Stimulated activated CD8-positive, alpha-beta memory T cell treated with anti-CD3 and anti-CD28 coated beads, Interleukin-2, amount 100 ng/mL, for 48 hours (primary cell): Measurements from ENCODE around the gene CHL1.

Experiments
- DNase-seq, 2 donors: peaks; one replicate each; pipeline ENCODE4 v3.0.0-alpha.2; 2020; ENCODE audit warnings: low read depth in 2 of 2

The CHL1 gene

GRCh38 chr3:217099-217813, 20.7 kb downstream of the CHL1 start:
- DNase-seq, result no peak

- DNase-seq, result no peak
These were observed 21.4 kb downstream of the CHL1 start for GRCh38 chr3:217948-218347.

- no peak for DNase-seq
These were observed 32.0 kb downstream of the CHL1 start for GRCh38 chr3:228442-229182.

- no peak for DNase-seq
These were observed 32.7 kb downstream of the CHL1 start for GRCh38 chr3:229183-229661.

- DNase-seq, result no peak
These were observed 40.3 kb downstream of the CHL1 start for GRCh38 chr3:236881-237280.

GRCh38 chr3:242602-243355, 46.2 kb downstream of the CHL1 start:
- no peak for DNase-seq

- no peak for DNase-seq
These were observed 46.8 kb downstream of the CHL1 start for GRCh38 chr3:243356-243725.

- DNase-seq, result no peak
These were observed 47.5 kb downstream of the CHL1 start for GRCh38 chr3:244041-244440.

- no peak for DNase-seq
These were observed 51.4 kb downstream of the CHL1 start for GRCh38 chr3:247916-248315.

DNA sequence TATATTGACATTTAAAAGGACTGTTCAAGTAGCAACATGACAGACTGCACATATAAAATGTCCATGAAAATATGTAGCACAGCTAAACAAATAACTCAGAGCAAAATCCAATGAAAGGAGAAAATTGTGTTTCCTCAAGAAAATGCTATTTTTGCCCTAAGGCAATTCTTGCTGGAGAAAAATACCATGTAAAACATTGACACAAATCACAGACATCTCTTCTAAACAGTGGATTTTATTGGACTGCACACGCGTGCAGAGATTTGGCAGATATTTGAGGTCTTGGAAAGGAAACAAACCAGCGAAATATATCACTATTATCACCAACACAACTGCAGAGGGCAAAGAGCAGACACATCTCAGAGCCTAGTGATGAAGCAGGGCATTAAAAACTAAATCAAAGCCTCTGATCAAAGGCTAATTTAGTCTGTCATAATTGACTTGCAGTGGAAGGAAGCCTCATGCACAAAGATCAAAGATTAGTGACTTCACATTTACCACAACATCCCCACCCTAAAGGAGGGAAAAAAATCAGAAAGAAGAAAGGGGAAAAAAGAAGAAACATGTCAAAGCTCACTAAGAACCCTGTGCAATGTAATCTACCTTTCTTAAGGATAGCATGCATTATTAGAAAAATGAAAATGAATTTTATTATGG, 52.4 kb downstream of the CHL1 start:
- no peak for DNase-seq

DNA sequence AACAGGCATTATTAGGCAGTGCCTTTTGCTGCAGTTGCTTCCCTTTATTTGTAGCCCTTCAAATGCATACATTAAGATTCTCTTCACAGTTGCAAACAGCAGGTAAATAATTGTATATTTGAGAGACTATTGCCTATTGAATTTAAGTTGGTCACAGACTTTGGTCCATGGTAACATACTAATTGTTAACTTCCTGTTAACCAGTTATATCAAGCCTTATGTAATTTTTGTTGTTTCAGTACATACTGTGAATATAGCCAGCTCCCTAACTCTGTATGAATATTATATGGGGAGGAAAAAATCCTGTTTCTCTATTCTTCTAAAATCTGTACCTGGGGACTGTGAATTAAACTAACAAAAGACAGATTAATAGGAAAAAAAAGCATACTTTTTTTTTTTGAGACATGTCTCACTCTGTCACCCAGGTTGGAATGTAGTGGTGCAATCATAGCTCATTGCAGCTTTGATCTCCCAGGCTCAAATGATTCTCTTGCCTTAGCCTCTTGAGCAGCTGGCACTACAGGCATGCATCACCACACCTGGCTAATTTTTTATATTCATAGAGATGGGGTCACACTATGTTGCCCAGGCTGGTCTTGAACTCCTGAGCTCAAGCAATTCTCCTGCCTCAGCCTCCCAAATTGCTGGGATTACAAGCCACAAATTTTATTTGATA, 53.2 kb downstream of the CHL1 start:
- DNase-seq, result no peak

GRCh38 chr3:256501-256900, 59.9 kb downstream of the CHL1 start:
- DNase-seq, result no peak

DNA sequence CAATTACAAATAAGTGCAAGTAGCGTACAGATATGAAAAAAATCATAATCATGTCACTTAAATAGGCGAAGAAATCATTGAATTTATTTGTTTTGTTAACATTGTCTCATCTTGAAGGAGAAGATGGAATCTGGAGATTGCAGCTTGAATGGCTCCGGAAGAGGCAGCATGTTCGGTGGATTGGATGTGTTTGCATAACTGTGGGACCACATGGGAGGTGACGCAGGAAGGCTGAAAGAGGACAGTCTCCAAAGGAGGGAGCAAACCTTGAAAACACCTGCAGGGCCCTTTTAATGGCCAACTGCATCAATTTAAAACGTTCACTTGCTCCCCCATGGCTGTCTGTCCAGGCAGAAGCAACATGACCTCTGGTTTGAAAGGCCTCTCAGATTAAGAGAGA, 61.3 kb downstream of the CHL1 start:
- DNase-seq, result no peak

DNA sequence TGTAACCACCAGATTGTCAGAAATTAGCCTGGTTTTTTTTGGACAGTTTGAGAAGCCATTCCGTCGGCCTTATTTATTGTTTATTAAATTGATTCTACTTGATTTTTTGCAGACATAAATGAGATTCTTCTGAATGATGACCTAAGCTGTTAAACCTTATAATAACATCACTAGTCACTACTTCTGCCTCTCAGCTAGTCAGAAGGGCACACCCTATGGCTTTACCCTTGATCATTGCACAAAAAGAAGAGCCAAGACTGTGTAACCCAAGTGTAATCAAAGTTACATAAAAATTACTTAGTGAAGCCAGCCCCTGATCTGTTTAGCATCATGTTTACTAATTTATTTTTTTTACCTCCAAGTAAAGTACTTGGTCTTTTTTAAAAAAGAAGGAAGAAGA, 64.3 kb downstream of the CHL1 start:
- DNase-seq, result no peak

DNA sequence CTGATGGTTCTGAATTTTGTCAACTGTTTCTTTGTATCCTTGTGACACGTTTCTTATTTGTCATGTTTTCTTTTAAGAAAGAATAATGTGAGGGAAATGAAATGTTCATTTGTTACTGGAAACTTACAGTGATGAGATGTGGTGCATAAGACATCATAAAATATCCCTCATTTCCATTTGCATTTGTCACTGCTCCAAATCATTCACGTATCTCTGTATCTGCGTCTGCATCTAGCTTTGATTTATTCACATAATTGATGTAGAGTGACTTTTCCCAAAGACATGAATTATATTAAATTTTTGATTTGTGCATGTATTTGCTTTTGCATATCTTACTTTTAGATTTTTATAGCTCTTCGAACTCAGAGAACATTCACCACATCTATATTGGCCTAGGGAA, 66.8 kb downstream of the CHL1 start:
- DNase-seq, result no peak

DNA sequence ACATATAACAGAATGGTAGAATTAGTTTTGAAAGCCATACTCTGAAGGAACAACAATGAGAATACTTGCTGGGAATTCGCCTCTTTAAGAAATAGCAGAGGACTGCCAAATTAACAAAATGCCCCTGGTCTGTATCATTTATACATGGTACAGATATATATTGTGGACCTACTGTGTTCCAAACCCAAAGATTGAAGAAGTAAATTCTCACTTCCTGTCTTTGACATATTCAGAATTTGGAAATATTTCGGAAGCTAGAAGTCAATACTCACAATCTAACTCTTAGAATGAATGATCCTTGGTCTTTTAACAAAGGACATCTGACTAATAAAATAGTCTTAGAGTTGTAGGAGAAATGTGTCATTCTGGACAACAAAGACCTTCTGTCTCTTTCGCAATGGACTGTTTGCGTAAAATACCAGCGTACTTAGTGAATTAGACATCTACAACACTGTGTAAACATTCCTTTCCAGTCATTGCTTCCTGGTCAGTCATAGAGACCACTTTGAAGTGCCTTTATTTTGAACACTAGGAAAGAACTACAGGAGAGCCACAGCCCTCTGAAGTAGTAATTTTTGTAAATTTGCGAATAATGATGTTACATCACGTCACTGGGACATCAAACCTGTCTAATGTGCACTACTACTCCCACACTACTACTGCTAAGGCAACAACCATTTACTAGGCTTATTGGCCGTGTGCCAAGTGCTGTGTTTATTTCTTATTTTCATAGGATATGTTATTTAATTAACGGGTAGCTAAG, 68.0 kb downstream of the CHL1 start:
- no peak for DNase-seq

DNA sequence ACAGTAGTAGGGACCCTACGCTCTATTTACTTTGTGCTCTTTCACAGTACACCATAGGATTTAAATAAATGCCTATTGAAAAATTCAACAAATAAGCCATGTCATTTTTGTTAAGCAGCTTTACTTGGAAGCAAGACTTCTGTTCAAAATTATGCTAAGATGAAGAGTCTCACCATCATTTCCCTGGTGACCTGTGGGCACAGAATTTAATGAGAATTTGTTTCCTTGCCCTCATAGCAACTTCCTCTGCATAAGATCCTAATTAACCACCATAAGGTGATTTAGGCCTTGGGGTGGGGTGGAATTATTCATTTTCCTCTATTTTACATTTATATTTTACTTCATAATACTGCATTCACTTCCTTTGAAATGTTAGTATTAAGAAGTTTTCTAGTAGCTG, 70.5 kb downstream of the CHL1 start:
- DNase-seq, result no peak

GRCh38 chr3:270688-271087, 74.1 kb downstream of the CHL1 start:
- no peak for DNase-seq

GRCh38 chr3:274927-275326, 78.4 kb downstream of the CHL1 start:
- DNase-seq, result no peak

DNA sequence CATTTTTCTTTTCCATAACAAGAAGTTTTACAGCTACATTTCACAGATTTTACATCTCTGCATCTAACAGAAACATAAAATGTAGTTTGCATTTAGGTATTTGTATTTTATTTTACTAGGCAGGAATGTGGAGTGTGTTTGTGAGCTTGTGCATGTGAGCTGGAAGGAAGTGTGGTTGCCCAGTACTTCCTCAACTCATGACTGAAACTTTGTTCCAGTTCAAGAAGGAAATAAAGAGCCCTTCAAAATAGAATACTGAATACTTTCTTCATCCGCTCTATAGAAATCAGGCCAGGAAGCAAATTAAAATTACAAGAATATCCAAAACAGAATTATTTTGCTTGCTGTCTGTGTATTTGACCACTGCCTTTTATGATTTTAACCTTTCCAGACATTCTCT, 81.3 kb downstream of the CHL1 start:
- DNase-seq, result no peak
